Subcutaneous abdominal adipose tissue (tissue), 5 donors: Measurements from ENCODE around the gene OSBPL3.

Experiments
- H3K27ac ChIP-seq: one replicate; pipeline ENCODE4 v1.7.0; 2013; ENCODE audit warnings: low read depth, mild to moderate bottlenecking, inconsistent platforms, low read length, moderate library complexity
- H3K27me3 ChIP-seq, 5 donors: one replicate each; pipeline ENCODE4 v1.7.0; 2013; ENCODE audit warnings: low read length in 5 of 5, inconsistent platforms in 1 of 5; ENCODE audit not compliant: control insufficient read depth in 5 of 5, insufficient read depth in 4 of 5
- H3K36me3 ChIP-seq, 5 donors: one replicate each; pipeline ENCODE4 v1.7.0; 2013; ENCODE audit warnings: low read length in 5 of 5; ENCODE audit not compliant: control insufficient read depth in 5 of 5, insufficient read depth in 5 of 5
- H3K4me1 ChIP-seq, 5 donors: one replicate each; pipeline ENCODE4 v1.7.0; 2013; ENCODE audit warnings: low read length in 5 of 5, mild to moderate bottlenecking in 3 of 5, moderate library complexity in 1 of 5; ENCODE audit not compliant: control insufficient read depth in 5 of 5, insufficient read depth in 5 of 5
- H3K4me3 ChIP-seq, 5 donors: one replicate each; pipeline ENCODE4 v1.7.0; 2013; ENCODE audit warnings: low read length in 5 of 5, low read depth in 1 of 5
- H3K9ac ChIP-seq, 5 donors: one replicate each; pipeline ENCODE4 v1.7.0; 2013; ENCODE audit warnings: low read length in 5 of 5, mild to moderate bottlenecking in 4 of 5, moderate library complexity in 3 of 5
- H3K9me3 ChIP-seq, 5 donors: one replicate each; pipeline ENCODE4 v1.7.0; 2013; ENCODE audit warnings: low read length in 5 of 5; ENCODE audit not compliant: control insufficient read depth in 5 of 5
- donor health status: healthy.
- donor health status: healthy.
- donor health status: healthy.
- donor health status: healthy.
- donor health status: healthy.

The OSBPL3 gene

DNA sequence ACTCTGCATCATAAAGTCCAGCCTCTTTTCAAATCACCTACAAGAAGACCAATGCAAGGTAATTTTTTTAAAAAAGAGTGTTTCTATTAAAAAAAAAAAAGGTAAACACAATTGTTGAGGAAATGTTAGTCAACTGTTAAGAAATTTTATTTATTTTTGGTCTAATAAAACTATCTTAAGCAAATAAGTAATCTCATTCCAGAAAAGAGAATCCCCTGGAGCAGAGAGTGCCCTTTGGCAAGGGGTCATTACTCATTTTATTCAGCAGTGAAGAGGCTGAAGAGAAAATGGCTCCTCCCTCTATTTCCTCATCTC lies 159.3 kb downstream of the OSBPL3 start:
- no peak overlapping the region for H3K27ac ChIP-seq
- H3K9ac ChIP-seq = no peak overlapping the region
- no peaks in the 10 kb centered on the region for H3K27me3 ChIP-seq
- no peaks in the 10 kb centered on the region for H3K9me3 ChIP-seq
- no peak overlapping the region for H3K4me3 ChIP-seq
- H3K36me3 ChIP-seq = peaks cover 0 to 8% (median 0%) of the 10 kb centered on the region in 5 donors
- H3K4me1 ChIP-seq = peaks cover 0 to 10% (median 5%) of the 10 kb centered on the region in 5 donors

GRCh38 chr7:24819916-24820689 lies 159.9 kb downstream of the OSBPL3 start:
- Histone ChIP-seq H3K9ac (no peak overlapping the region), H3K9me3 (no peaks in the 10 kb centered on the region), H3K27me3 (no peaks in the 10 kb centered on the region), H3K4me3 (no peak overlapping the region), H3K36me3 (peaks cover 0 to 10% (median 0%) of the 10 kb centered on the region in 5 donors), H3K27ac (no peak overlapping the region), H3K4me1 (peaks cover 0 to 7% (median 3%) of the 10 kb centered on the region in 5 donors)

DNA sequence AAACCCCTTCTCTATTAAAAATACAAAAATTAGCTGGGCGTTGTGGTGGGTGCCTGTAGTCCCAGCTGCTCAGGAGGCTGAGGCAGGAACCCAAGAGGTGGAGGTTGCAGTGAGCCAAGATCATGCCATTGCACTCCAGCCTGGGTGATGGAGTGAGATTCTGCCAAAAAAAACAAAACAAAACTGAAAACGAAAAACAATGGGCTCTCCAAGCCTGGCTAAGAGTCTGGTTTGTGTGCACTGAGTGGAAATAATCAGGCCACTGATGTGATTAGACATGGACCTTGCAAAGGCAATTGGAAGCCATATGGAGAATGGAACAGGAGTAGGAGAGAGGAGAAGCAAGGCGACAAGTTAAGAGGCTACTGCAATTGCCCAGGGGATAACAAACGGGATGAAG lies 162.6 kb downstream of the OSBPL3 start:
- Histone ChIP-seq H3K36me3 (peaks cover 0 to 20% (median 0%) of the 10 kb centered on the region in 5 donors), H3K9me3 (no peaks in the 10 kb centered on the region), H3K27ac (no peak overlapping the region), H3K4me3 (no peak overlapping the region), H3K9ac (no peak overlapping the region), H3K4me1 (peaks cover 0 to 7% (median 3%) of the 10 kb centered on the region in 5 donors), H3K27me3 (no peaks in the 10 kb centered on the region)

DNA sequence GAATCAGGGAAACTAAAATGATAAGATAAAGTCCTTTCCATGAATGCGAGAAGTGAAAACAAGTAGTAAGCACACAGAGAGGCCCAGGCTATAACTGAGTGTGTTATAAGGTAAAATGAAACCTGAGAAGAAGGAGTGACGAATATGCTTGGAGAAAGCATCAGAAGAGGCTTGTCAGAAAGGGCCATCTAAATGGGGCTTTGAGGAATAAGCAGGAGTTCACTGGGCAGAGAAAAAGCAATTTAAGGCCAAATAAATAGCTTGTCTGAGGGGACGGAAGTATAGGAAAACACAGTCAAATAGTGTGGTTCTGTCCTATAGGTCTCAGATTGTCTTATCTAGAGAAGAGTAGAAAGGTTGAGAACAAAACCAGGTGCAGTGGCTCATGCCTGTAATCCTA lies 163.1 kb downstream of the OSBPL3 start:
- no peak overlapping the region for H3K9ac ChIP-seq
- H3K4me3 ChIP-seq = no peak overlapping the region
- no peaks in the 10 kb centered on the region for H3K27me3 ChIP-seq
- H3K9me3 ChIP-seq = no peaks in the 10 kb centered on the region
- H3K36me3 ChIP-seq = peaks cover 0 to 20% (median 0%) of the 10 kb centered on the region in 5 donors
- H3K27ac ChIP-seq = no peak overlapping the region
- H3K4me1 ChIP-seq = peaks cover 0 to 7% (median 3%) of the 10 kb centered on the region in 5 donors

- H3K36me3 ChIP-seq = peaks cover 0 to 34% (median 0%) of the 10 kb centered on the region in 5 donors
Observed at GRCh38 chr7:24812305-24812945, 167.6 kb downstream of the OSBPL3 start.

GRCh38 chr7:24808518-24808917 lies 171.5 kb downstream of the OSBPL3 start:
- no peaks in the 10 kb centered on the region for H3K4me1 ChIP-seq
- H3K27ac ChIP-seq = no peak overlapping the region
- peaks cover 0 to 26% (median 0%) of the 10 kb centered on the region in 5 donors for H3K36me3 ChIP-seq
- no peak overlapping the region for H3K9ac ChIP-seq
- H3K27me3 ChIP-seq = no peaks in the 10 kb centered on the region
- no peak overlapping the region for H3K4me3 ChIP-seq
- H3K9me3 ChIP-seq = no peaks in the 10 kb centered on the region

More at GRCh38 chr7:24812305-24812945, 167.6 kb downstream of the OSBPL3 start:
- Histone ChIP-seq H3K9ac (no peak overlapping the region), H3K4me1 (no peaks in the 10 kb centered on the region), H3K27ac (no peak overlapping the region), H3K27me3 (no peaks in the 10 kb centered on the region), H3K4me3 (no peak overlapping the region), H3K9me3 (no peaks in the 10 kb centered on the region)

DNA sequence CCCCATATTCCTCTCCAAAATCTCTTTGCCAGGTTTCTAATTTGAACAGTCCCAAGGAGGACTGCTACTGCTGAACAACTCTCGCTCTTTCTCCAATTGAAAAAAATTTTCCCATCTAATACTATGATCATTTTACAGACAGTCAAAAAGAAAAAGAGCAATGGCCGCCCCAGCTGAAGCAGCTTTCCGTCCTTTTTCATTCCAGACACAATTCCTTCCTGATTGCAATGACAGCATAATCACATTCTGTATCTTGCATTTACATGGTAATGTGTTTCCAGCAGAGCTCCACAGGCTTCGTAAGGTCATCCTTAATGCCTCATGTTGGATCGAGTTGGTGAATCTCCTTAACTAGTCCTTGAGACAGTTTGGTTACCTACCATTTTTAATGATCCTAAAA lies 177.7 kb downstream of the OSBPL3 start:
- Histone ChIP-seq H3K9me3 (no peaks in the 10 kb centered on the region), H3K36me3 (peaks cover 0 to 10% (median 0%) of the 10 kb centered on the region in 5 donors), H3K27ac (no peak overlapping the region), H3K4me1 (no peaks in the 10 kb centered on the region), H3K4me3 (no peak overlapping the region), H3K9ac (no peak overlapping the region), H3K27me3 (no peaks in the 10 kb centered on the region)

GRCh38 chr7:24801883-24802282 lies 178.1 kb downstream of the OSBPL3 start:
- H3K36me3 ChIP-seq = peaks cover 0 to 10% (median 0%) of the 10 kb centered on the region in 5 donors
- H3K27me3 ChIP-seq = no peaks in the 10 kb centered on the region
- no peak overlapping the region for H3K4me3 ChIP-seq
- H3K4me1 ChIP-seq = no peaks in the 10 kb centered on the region
- no peak overlapping the region for H3K27ac ChIP-seq
- no peak overlapping the region for H3K9ac ChIP-seq
- H3K9me3 ChIP-seq = no peaks in the 10 kb centered on the region

DNA sequence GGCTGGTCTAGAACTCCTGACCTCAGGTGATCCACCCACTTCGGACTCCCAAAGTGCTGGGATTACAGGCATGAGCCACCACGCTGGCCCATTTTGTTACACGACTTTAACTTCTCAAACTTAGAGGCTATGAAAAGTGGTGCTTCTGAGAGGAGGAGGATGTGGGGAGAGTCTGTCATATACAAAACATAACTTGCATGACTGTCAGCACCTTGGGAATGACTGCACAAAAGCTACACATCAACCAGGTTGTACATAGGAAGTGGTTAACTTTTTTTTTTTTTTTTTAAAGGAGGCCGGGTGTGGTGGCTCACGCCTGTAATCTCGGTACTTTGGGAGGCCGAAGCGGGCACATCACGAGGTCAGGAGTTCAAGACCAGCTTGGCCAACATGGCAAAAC lies 179.3 kb downstream of the OSBPL3 start:
- no peaks in the 10 kb centered on the region for H3K27me3 ChIP-seq
- H3K27ac ChIP-seq = no peak overlapping the region
- H3K9me3 ChIP-seq = no peaks in the 10 kb centered on the region
- no peak overlapping the region for H3K9ac ChIP-seq
- H3K4me1 ChIP-seq = no peaks in the 10 kb centered on the region
- peaks cover 0 to 10% (median 0%) of the 10 kb centered on the region in 5 donors for H3K36me3 ChIP-seq
- H3K4me3 ChIP-seq = no peak overlapping the region

DNA sequence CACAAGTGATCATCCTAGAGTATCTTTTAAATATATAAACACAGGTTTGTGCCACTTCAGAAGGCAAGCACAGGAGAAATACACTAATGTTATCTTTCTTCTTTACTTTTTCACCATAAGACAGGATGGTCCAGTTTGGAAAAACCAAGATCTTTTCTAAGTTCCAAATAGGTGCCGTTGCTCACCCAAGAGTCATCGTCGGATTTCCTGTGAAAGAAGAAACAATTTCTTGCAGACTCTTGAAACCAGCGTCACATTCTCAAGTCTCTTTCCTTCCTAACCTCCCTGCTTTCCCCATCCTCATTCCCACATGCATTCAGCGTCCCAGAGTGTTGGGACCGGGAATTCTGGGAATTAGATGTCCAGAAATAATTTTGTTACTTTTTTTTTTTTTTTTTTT lies 179.9 kb downstream of the OSBPL3 start:
- H3K27ac ChIP-seq = no peak overlapping the region
- no peak overlapping the region for H3K4me3 ChIP-seq
- H3K27me3 ChIP-seq = no peaks in the 10 kb centered on the region
- peaks cover 0 to 10% (median 0%) of the 10 kb centered on the region in 5 donors for H3K36me3 ChIP-seq
- no peak overlapping the region for H3K9ac ChIP-seq
- no peaks in the 10 kb centered on the region for H3K4me1 ChIP-seq
- H3K9me3 ChIP-seq = no peaks in the 10 kb centered on the region
